Measurements from ENCODE around the gene FBXW11. TPM values are rescaled to one million over a fixed set of nuclear protein-coding genes. Genes with fewer than 3 reads are reported as not detected.

The FBXW11 gene
- total and polyA plus RNA-seq, 3 donors from 2014 or later, result 46.3 to 61.8 (median 60.6) TPM

GRCh38 chr5:171899792-171900191, 106.6 kb downstream of the FBXW11 start:
- Histone ChIP-seq H3K4me1 (no peaks in the 10 kb centered on the region), H3K36me3 (ENCODE audit: low read depth, missing control alignments) (no peaks in the 10 kb centered on the region), H3K27ac (no peak overlapping the region), H3K9me3 (no peaks in the 10 kb centered on the region), H3K27me3 (no peaks in the 10 kb centered on the region), H3K4me3 (no peak overlapping the region)
- no peak for TF ChIP-seq POLR2A (IDR thresholded peaks at IDR 0.05)
- no peak for TF ChIP-seq CTCF (IDR thresholded peaks at IDR 0.05)
- 93 to 94% methylated on average over 5 of the region's 5 CpGs for WGBS, 2 donors
- DNase-seq, result no peak
- intact Hi-C loops (cut with DNase I; ENCODE audit: low total_unique reads), result loop anchor here (10.0 kb wide), 1 partner anchor 475 kb away; no protein-coding TSS in a partner anchor

GRCh38 chr5:171898879-171899278, 107.6 kb downstream of the FBXW11 start:
- no peaks in the 10 kb centered on the region for H3K27me3 ChIP-seq
- TF ChIP-seq CTCF (IDR thresholded peaks at IDR 0.05) (no peak), POLR2A (IDR thresholded peaks at IDR 0.05) (no peak)
- intact Hi-C loops (cut with DNase I; ENCODE audit: low total_unique reads), result no loop called here
- H3K4me1 ChIP-seq, result no peaks in the 10 kb centered on the region
- WGBS, 2 donors, result 70% methylated on average over 1 of the region's 1 CpG
- no peak overlapping the region for H3K27ac ChIP-seq
- no peak for DNase-seq
- H3K36me3 ChIP-seq (ENCODE audit: low read depth, missing control alignments), result no peaks in the 10 kb centered on the region
- H3K9me3 ChIP-seq, result no peaks in the 10 kb centered on the region
- H3K4me3 ChIP-seq, result no peak overlapping the region

GRCh38 chr5:171898386-171898785, 108.1 kb downstream of the FBXW11 start:
- no peak for DNase-seq
- Histone ChIP-seq H3K4me1 (peaks cover 3% of the 10 kb centered on the region), H3K27me3 (no peaks in the 10 kb centered on the region), H3K27ac (no peak overlapping the region), H3K9me3 (no peaks in the 10 kb centered on the region), H3K36me3 (ENCODE audit: low read depth, missing control alignments) (no peaks in the 10 kb centered on the region), H3K4me3 (no peak overlapping the region)
- intact Hi-C loops (cut with DNase I; ENCODE audit: low total_unique reads), result no loop called here
- TF ChIP-seq POLR2A (IDR thresholded peaks at IDR 0.05) (no peak), CTCF (IDR thresholded peaks at IDR 0.05) (no peak)
- WGBS, 2 donors, result 89% methylated on average over 4 of the region's 4 CpGs

GRCh38 chr5:171897231-171897630, 109.2 kb downstream of the FBXW11 start:
- no peak for DNase-seq
- H3K4me3 ChIP-seq, result no peak overlapping the region
- WGBS, 2 donors, result 96 to 100% methylated on average over 1 of the region's 1 CpG
- no peak overlapping the region for H3K27ac ChIP-seq
- H3K9me3 ChIP-seq, result no peaks in the 10 kb centered on the region
- TF ChIP-seq CTCF (IDR thresholded peaks at IDR 0.05) (no peak), POLR2A (IDR thresholded peaks at IDR 0.05) (no peak)
- no peaks in the 10 kb centered on the region for H3K36me3 ChIP-seq (ENCODE audit: low read depth, missing control alignments)
- peaks cover 10% of the 10 kb centered on the region for H3K4me1 ChIP-seq
- intact Hi-C loops (cut with DNase I; ENCODE audit: low total_unique reads), result no loop called here
- no peaks in the 10 kb centered on the region for H3K27me3 ChIP-seq

GRCh38 chr5:171895081-171895480, 111.4 kb downstream of the FBXW11 start:
- TF ChIP-seq CTCF (IDR thresholded peaks at IDR 0.05) (no peak), POLR2A (IDR thresholded peaks at IDR 0.05) (no peak)
- Histone ChIP-seq H3K27ac (no peak overlapping the region), H3K36me3 (ENCODE audit: low read depth, missing control alignments) (no peaks in the 10 kb centered on the region), H3K4me1 (peaks cover 10% of the 10 kb centered on the region), H3K9me3 (no peaks in the 10 kb centered on the region), H3K27me3 (no peaks in the 10 kb centered on the region), H3K4me3 (no peak overlapping the region)
- 94 to 97% methylated on average over 2 of the region's 2 CpGs for WGBS, 2 donors
- DNase-seq, result no peak
- intact Hi-C loops (cut with DNase I; ENCODE audit: low total_unique reads), result no loop called here
